CD4-positive, alpha-beta T cell treated with Interleukin-2 at 100 ng/mL for 4 hours (primary cell): ENCODE measurements around the gene ATXN1.

Experiments
- DNase-seq: peaks from one replicate; pipeline ENCODE4 v3.0.0-alpha.2; 2020; ENCODE audit warnings: low spot score

Gene ATXN1

GRCh38 chr6:16305246-16305725 lies 456.0 kb downstream of the ATXN1 start:
- DNase-seq: no peak

GRCh38 chr6:16302721-16303552 lies 458.3 kb downstream of the ATXN1 start:
- DNase-seq: no peak

- no peak for DNase-seq
These were observed 459.7 kb downstream of the ATXN1 start for GRCh38 chr6:16301511-16301910.

GRCh38 chr6:16299861-16300260 lies 461.4 kb downstream of the ATXN1 start:
- no peak for DNase-seq

GRCh38 chr6:16296061-16296670 lies 465.1 kb downstream of the ATXN1 start:
- DNase-seq: no peak

GRCh38 chr6:16295471-16295870 lies 465.8 kb downstream of the ATXN1 start:
- DNase-seq: no peak

- DNase-seq: no peak
These were observed 466.2 kb downstream of the ATXN1 start for GRCh38 chr6:16295060-16295459.

- no peak for DNase-seq
These were observed 466.9 kb downstream of the ATXN1 start for GRCh38 chr6:16294371-16294770.

- no peak for DNase-seq
These were observed 468.3 kb downstream of the ATXN1 start for GRCh38 chr6:16292942-16293341.

- no peak for DNase-seq
These were observed 468.8 kb downstream of the ATXN1 start for GRCh38 chr6:16292432-16292831.

GRCh38 chr6:16291739-16292138 lies 469.5 kb downstream of the ATXN1 start:
- DNase-seq: no peak

GRCh38 chr6:16288163-16288562 lies 473.1 kb downstream of the ATXN1 start:
- DNase-seq: no peak

- DNase-seq: no peak
These were observed 475.1 kb downstream of the ATXN1 start for GRCh38 chr6:16286151-16286522.

GRCh38 chr6:16285467-16286150 lies 475.7 kb downstream of the ATXN1 start:
- DNase-seq: no peak

GRCh38 chr6:16284472-16284871 lies 476.8 kb downstream of the ATXN1 start:
- no peak for DNase-seq

- DNase-seq: no peak
These were observed 478.9 kb downstream of the ATXN1 start for GRCh38 chr6:16282370-16282769.

- no peak for DNase-seq
These were observed 482.0 kb downstream of the ATXN1 start for GRCh38 chr6:16279243-16279642.

- no peak for DNase-seq
These were observed 482.5 kb downstream of the ATXN1 start for GRCh38 chr6:16278750-16279149.

- no peak for DNase-seq
These were observed 483.1 kb downstream of the ATXN1 start for GRCh38 chr6:16278048-16278724.

- no peak for DNase-seq
These were observed 483.9 kb downstream of the ATXN1 start for GRCh38 chr6:16277101-16277981.

GRCh38 chr6:16274885-16275589 lies 486.2 kb downstream of the ATXN1 start:
- no peak for DNase-seq
